ENCODE measurements around the gene FRK.
"Not testable (repeated sequence)": the region's sequence is repeated elsewhere in the genome, so short reads cannot be mapped to it uniquely, and the experiment has no call there.

The FRK gene

DNA sequence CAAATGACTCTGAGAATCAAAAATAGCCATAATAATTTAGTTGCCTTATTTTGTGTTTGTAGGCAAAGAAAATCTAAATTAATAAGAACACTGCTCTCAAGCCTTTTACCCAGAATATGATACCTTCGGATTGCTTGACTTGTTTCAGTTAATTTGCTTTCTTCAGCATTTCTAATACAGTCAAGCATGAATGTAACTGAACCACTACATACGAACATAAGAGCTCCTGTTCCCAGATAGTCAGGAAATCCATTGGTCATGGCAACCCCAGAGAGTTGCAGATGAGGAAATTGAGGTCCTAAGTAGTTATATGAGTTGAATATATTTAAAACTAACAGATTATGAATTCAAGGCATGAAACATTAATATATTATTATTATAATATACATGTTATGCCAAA, 2.9 kb downstream of the FRK start:
- Mint-ChIP-seq H3K4me3 (no peak overlapping the region), H3K27ac (no peak overlapping the region), H3K9me3 (no peaks in the 10 kb centered on the region), H3K4me1 (no peaks in the 10 kb centered on the region), H3K27me3 (peaks cover 9% of the 10 kb centered on the region)
- ATAC-seq (no peak), DNase-seq (no peak)

DNA sequence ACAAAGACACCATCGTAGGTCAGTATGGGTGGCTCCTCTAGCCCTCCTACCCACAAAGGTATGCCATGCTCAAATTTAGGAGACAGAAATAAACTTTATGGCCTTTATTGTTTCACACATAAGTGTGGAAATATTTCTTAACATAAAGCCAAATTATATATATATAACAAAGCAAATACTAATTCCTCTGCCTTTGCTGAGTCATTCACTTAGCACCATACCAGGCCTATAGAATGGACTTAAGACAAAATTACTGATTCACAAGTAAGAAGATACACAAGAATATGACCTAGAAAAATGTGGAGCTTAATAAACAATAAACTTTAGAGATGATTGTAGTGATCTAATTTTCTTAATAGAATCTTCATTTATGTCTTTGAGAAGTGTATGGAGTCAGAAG, 5.2 kb downstream of the FRK start:
- no peak overlapping the region for H3K4me3 Mint-ChIP-seq
- H3K4me1 Mint-ChIP-seq: no peaks in the 10 kb centered on the region
- no peak for DNase-seq
- H3K9me3 Mint-ChIP-seq: no peaks in the 10 kb centered on the region
- peaks cover 5% of the 10 kb centered on the region for H3K27me3 Mint-ChIP-seq
- no peak for ATAC-seq
- H3K27ac Mint-ChIP-seq: no peak overlapping the region

DNA sequence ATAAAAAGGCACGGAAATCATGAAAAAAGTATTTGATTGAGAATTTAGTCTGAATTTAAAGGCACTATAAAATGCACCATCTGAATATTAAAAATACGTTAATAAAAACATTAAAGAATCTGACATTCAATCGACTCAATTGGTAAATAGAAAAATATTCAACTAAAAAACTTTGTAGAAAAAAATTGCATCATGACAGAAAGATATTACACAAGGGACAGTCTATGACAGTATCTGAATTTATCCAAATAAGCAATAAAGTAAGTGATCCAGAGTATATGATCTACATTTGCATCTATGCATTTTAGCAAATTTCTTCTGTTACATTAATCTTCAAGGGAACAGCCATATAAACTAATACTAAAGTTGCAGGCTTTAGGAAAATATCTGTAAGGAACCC, 9.4 kb downstream of the FRK start:
- H3K4me1 Mint-ChIP-seq: no peaks in the 10 kb centered on the region
- DNase-seq (no peak), ATAC-seq (no peak)
- H3K9me3 Mint-ChIP-seq: no peaks in the 10 kb centered on the region
- H3K4me3 Mint-ChIP-seq: no peak overlapping the region
- H3K27ac Mint-ChIP-seq: no peak overlapping the region
- H3K27me3 Mint-ChIP-seq: peaks cover 23% of the 10 kb centered on the region

DNA sequence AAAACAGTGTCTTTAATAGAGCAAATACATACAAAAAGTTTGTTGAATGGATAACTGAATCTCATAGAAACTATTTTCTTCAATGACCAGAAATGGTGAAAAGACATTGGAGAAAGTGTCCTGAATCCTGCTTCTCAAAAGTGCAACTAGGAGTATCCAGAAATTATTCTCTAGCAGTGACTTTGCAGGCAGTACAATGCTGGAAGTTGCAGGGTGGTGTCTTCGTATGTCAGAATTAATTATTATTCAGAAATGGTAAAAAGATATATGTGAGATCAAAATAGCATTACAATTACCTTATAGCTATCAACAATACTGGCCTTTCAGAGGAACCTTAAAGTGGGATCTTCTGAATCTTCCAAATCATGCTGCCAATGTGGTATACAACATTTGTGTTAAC, 10.0 kb downstream of the FRK start:
- Mint-ChIP-seq H3K27me3 (peaks cover 23% of the 10 kb centered on the region), H3K9me3 (no peaks in the 10 kb centered on the region), H3K27ac (no peak overlapping the region), H3K4me1 (no peaks in the 10 kb centered on the region), H3K4me3 (no peak overlapping the region)
- no peak for DNase-seq
- no peak for ATAC-seq

DNA sequence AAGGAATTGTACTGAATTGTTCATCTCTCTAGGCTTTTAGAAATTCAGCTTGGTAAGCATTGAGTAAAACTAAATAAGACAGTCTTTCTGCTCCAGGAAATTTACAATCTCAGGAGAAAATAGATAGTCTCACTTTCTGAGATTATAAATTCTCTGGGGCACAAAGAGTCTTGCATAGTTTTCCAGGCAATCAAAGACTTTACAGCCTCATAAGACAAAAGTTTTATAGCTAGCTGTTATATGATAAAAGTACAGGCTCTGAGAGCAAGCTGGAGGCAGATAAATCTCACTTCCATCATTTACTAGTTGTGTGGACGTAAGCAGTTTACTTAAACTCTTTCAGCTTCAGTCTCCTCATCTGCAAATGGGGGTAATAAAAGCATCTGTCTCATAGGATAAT, 11.4 kb downstream of the FRK start:
- no peaks in the 10 kb centered on the region for H3K4me1 Mint-ChIP-seq
- ATAC-seq (no peak), DNase-seq (no peak)
- no peaks in the 10 kb centered on the region for H3K9me3 Mint-ChIP-seq
- no peak overlapping the region for H3K27ac Mint-ChIP-seq
- H3K4me3 Mint-ChIP-seq: no peak overlapping the region
- peaks cover 23% of the 10 kb centered on the region for H3K27me3 Mint-ChIP-seq

DNA sequence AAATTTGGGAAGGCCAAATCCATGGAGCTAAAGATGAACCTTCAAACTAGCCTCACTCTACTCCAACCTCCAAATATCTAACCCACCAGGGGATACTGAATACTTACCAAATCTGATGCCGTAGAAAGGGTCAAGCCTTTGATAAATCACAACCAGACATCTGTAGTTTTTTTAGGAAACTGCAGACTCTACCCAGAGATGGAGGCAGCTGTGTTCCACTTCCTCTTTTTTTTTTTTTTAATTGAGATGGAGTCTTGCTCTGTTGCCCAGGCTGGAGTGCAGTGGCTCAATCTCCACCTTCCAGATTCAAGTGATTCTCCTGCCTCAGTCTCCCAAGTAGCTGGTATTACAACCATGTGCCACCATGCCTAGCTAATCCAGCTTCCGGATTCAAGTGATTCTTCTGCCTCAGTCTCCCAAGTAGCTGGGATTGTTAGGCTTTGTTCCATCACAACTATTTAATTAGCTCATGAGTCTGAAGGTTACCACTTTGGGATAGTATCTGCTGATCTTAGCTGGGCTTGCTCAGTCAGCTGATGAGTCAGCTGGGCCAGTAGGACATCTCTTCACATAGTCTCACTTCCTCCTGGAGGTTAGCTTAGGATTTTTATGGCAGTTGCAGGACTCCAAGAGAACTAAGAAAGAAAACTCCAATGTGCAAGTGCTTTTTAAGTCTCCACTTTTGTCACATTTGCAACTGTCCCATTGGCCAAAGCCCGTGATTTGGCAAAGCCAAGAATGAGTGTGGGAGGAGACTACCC, 13.3 kb downstream of the FRK start:
- ATAC-seq (no peak), DNase-seq (no peak)
- Mint-ChIP-seq H3K9me3 (no peaks in the 10 kb centered on the region), H3K27me3 (peaks cover 33% of the 10 kb centered on the region), H3K27ac (no peak overlapping the region), H3K4me1 (no peaks in the 10 kb centered on the region), H3K4me3 (no peak overlapping the region)

DNA sequence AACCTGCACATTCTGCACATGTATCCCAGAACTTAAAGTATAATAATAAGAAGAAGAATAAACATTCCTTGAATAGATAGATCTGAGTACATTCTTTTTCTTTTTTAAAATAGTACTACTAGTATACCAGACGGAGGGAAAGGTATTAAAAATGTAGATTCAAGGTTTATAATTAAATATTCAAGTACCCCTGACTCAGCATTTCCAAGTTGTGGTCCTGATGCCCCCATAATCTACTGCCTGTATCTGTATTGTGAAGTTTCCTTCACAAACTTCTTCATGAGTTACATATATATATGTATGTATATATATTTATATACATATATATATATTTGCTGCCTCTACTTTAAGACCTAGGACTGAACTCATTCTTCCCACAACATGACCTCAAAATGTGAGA, 14.0 kb downstream of the FRK start:
- H3K4me3 Mint-ChIP-seq: no peak overlapping the region
- DNase-seq: no peak
- H3K27ac Mint-ChIP-seq: no peak overlapping the region
- ATAC-seq: no peak
- no peaks in the 10 kb centered on the region for H3K9me3 Mint-ChIP-seq
- H3K4me1 Mint-ChIP-seq: no peaks in the 10 kb centered on the region
- H3K27me3 Mint-ChIP-seq: peaks cover 33% of the 10 kb centered on the region

DNA sequence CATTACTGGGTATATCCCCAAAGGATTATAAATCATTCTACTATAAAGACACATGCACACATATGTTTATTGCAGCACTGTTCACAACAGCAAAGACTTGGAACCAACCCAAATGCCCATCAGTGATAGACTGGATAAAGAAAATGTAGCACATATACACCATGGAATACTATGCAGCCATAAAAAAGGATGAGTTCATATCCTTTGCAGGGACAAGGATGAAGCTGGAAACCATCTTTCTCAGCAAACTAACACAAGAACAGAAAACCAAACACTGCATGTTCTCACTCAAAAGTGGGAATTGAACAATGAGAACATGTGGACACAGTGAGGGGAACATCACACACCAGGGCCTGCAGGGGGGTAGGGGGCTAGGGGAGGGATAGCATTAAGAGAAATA, 14.4 kb downstream of the FRK start:
- H3K27me3 Mint-ChIP-seq: peaks cover 33% of the 10 kb centered on the region
- not testable (repeated sequence) for ATAC-seq, H3K27ac Mint-ChIP-seq, DNase-seq, H3K4me1 Mint-ChIP-seq, H3K4me3 Mint-ChIP-seq, H3K9me3 Mint-ChIP-seq

DNA sequence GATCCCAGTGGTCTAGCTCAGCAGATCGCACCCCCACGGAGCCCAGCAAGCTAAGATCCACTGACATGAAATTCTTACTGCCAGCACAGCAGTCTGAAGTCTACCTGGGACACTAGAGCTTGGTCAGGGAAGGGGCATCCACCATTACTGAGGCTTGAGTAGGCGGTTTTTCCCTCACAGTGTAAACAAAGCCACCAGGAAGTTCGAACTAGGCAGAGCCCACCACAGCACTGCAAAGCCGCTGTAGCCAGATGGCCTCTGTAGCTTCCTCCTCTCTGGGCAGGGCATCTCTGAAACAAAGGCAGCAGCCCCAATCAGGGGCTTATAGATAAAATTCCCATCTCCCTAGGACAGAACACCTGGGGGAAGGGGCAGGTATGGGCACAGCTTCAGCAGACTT, 18.8 kb downstream of the FRK start:
- no peaks in the 10 kb centered on the region for H3K9me3 Mint-ChIP-seq
- peaks cover 10% of the 10 kb centered on the region for H3K27me3 Mint-ChIP-seq
- no peak overlapping the region for H3K27ac Mint-ChIP-seq

DNA sequence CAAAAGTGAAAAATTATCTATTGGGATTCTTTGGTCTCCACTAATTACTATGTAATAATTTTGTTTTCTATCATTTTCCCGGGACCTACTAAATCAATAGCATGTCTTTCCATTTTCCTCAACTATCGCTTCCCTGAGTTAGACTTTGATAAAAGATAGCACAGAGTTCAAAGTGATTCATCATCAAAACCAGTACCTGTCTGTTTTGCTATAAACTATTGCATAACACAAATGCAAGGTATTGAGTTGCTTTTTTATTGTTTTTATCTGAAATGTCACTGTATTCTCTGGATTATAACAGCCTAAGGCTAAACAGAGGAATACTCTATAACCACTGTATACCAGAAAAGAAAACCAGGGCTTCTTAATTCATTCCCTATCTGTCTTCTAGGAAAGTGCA, 19.7 kb downstream of the FRK start:
- ATAC-seq (no peak), DNase-seq (no peak)
- no peak overlapping the region for H3K27ac Mint-ChIP-seq
- no peaks in the 10 kb centered on the region for H3K9me3 Mint-ChIP-seq
- no peaks in the 10 kb centered on the region for H3K4me1 Mint-ChIP-seq
- H3K27me3 Mint-ChIP-seq: peaks cover 10% of the 10 kb centered on the region
- H3K4me3 Mint-ChIP-seq: no peak overlapping the region

More for the DNA sequence above, 18.8 kb downstream of the FRK start:
- ATAC-seq (no peak), DNase-seq (no peak)
- Mint-ChIP-seq H3K4me1 (no peaks in the 10 kb centered on the region), H3K4me3 (no peak overlapping the region)

DNA sequence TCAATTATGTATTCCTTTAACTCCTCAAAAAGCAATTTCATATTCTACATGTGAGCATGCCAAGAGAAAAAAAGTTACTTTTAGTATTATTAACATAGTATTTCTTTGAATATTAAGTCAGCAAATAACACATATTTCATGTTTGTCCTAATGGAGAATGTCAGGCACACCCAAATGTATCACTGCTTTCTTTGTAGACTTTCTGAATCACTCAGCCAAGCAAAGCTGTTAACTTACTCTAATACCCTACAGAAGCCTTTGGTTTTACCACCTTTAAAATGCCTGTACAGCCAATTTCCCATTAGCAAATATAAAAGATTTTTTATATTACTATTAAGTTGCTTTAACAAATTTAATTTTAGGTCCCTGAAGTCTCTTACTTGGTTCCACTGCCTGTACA, 23.8 kb downstream of the FRK start:
- Mint-ChIP-seq H3K4me3 (no peak overlapping the region), H3K27ac (no peak overlapping the region), H3K27me3 (peaks cover 7% of the 10 kb centered on the region), H3K4me1 (no peaks in the 10 kb centered on the region), H3K9me3 (no peaks in the 10 kb centered on the region)
- no peak for DNase-seq
- ATAC-seq: no peak

DNA sequence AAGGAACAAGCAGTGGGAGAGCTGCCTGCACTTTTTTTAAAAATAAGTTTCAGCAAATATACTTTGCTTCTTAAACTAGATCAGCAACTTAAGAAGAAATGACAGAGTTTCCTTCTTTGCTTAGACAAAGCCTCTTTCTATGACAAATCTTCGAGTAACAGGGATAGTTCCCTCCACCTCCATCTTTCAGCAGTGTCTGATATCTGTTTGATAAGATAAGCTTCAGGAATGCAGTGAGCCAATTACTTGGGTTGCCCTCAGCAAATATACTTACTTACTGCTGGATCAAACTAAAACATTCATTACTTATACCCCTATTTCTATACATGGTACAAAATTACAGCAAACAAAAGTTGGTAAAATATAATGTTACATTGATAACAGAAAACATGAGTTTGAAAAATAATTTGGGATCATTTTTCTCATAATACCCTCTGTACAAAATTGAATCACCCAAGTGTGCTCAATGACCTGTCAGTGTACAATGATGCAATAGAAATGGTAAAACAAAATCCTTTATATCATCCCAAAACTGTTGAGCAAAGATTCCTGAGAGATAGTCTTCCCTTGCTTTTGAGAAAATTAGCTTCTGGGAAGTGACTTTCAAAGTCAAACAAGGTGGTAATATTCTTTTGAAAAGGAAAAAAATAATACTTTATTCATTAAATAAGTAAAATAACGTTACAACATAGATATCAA, 24.5 kb downstream of the FRK start:
- no peak for ATAC-seq
- peaks cover 7% of the 10 kb centered on the region for H3K27me3 Mint-ChIP-seq
- no peaks in the 10 kb centered on the region for H3K4me1 Mint-ChIP-seq
- H3K4me3 Mint-ChIP-seq: no peak overlapping the region
- no peak for DNase-seq
- no peak overlapping the region for H3K27ac Mint-ChIP-seq
- no peaks in the 10 kb centered on the region for H3K9me3 Mint-ChIP-seq

DNA sequence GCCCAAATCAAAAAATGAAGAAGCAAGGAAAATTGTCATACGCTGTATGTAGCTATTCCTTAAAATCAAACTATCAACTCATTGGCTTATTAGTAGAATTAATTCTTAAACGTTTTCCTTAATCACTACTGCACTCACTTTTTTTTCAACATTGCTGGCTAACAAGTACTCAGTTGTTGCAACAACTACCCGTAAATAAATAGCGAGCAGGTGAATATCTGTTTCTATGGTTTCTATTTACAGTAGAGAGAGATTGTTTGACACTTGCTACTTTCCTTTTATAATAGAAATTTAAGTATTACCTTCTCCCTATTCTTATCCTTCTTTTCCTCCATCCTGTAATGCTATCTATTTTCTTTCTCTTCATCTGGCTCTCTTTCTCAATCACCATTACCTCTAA, 25.1 kb downstream of the FRK start:
- Mint-ChIP-seq H3K4me1 (no peaks in the 10 kb centered on the region), H3K27me3 (peaks cover 7% of the 10 kb centered on the region), H3K4me3 (no peak overlapping the region), H3K9me3 (no peaks in the 10 kb centered on the region), H3K27ac (no peak overlapping the region)
- no peak for ATAC-seq
- DNase-seq: no peak

DNA sequence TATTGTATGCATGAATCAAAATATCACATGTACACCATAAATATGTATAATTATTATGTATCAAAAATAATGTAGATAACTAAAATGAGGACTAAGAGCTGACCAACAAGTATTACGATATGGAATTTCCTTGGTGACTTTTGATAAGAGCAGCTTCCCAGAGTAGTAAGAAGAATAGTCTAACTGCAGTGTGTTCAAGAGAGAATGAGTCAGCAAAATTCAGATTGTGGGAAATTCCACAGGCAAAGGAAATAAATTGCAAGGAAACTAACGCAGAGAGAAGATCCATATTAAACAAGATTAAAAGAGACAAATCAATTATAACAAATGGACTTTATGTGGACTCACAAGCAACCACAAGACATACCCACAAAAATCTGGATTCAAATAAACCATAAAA, 26.4 kb downstream of the FRK start:
- DNase-seq (no peak), ATAC-seq (no peak)
- Mint-ChIP-seq H3K27me3 (peaks cover 10% of the 10 kb centered on the region), H3K27ac (no peak overlapping the region), H3K4me3 (no peak overlapping the region), H3K9me3 (no peaks in the 10 kb centered on the region), H3K4me1 (no peaks in the 10 kb centered on the region)

DNA sequence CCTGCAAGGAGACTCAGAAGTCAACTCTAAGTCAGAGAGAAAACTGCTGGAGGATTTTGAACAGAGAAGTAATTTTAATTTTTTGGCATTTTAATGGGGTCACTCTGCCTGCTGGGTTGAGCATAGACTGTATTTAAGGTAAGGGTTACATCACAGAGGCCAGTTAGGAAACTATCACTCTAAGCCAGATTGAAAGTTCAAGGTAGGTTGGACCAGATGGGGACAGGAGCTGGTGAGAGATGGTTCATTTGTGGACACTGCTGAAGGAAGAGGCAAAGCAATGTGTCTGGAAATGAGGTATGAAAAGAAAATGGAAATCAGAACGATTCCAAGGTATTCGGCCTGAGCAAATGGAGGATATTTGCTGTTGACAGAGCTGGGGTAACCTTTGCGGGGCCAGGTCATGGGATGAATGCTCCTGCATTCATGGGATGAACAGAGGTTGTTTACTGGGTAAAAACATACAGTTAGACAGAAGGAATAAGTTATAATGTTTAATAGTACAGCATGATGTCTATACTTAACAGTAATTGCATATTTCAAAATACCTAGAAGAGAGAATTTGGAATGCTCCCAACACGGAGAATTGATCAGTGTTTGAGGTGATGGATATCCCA, 26.9 kb downstream of the FRK start:
- Mint-ChIP-seq H3K27me3 (peaks cover 15% of the 10 kb centered on the region), H3K4me1 (no peaks in the 10 kb centered on the region), H3K4me3 (no peak overlapping the region), H3K9me3 (no peaks in the 10 kb centered on the region), H3K27ac (no peak overlapping the region)
- ATAC-seq: no peak
- no peak for DNase-seq

DNA sequence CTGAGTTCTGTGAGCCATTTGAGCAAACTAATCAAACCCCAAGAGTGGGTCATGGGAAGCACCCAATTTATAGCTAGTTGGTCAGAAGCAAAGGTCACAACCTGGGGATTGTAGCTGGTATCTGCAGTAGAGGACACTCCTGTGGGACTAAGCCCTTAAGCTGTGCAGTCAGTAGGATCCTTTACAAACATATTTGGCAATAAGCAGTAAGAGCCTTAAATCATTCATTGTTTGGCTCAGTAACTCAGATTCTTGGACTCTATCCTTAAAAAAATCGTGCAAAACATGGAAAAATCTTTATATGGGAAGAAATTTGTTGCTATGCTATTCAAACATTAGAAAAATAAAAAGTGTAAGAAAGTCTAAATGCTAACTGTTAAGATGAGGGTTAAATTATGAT, 29.9 kb downstream of the FRK start:
- H3K4me3 Mint-ChIP-seq: no peak overlapping the region
- no peak overlapping the region for H3K27ac Mint-ChIP-seq
- ATAC-seq: no peak
- no peaks in the 10 kb centered on the region for H3K9me3 Mint-ChIP-seq
- no peak for DNase-seq
- H3K27me3 Mint-ChIP-seq: peaks cover 17% of the 10 kb centered on the region
- no peaks in the 10 kb centered on the region for H3K4me1 Mint-ChIP-seq
